NT2/D1 (cell line): ENCODE data around the gene IPP.

Source experiments
- SUZ12 ChIP-seq: IDR thresholded peaks from 2 replicates; pipeline ENCODE4 v1.6.1; 2011; ENCODE audit not compliant: insufficient read length, insufficient read depth; ENCODE audit errors: extremely low read depth
- YY1 ChIP-seq: IDR thresholded peaks from 2 replicates; pipeline ENCODE4 v1.6.1; 2011; ENCODE audit not compliant: insufficient read length, insufficient read depth
- ZNF274 ChIP-seq: IDR thresholded peaks from 2 replicates; pipeline ENCODE4 v1.6.1; 2011; ENCODE audit warnings: mild to moderate bottlenecking, low read depth, low read length

DNA sequence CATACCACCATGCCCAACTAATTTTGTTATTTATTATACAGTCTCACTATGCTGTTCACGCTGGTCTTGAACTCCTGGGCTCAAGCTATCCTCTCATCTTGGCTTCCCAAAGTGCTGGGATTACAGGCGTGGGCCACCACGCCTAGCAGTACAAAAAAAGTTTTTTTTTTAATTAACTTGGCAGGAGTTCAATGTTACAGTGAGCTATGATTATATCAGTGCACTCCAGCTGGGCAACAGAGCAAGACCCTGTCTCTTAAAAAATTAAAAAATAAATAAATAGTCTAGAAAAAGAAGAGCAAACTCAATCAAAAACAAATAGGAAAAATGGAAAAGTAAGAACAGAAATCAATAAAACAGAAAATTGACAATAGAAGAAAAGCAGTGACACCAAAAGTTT is 36.7 kb downstream of the IPP start:
- TF ChIP-seq YY1: no peak
- no peak for TF ChIP-seq ZNF274
- no peak for TF ChIP-seq SUZ12
